Measurements from ENCODE around the gene MBOAT2.

- TF ChIP-seq CTCF (IDR thresholded peaks at IDR 0.05; ENCODE audit: poor library complexity, severe bottlenecking) (no peak), SMC3 (conservative IDR thresholded peaks at IDR 0.05; ENCODE audit: poor library complexity) (no peak), TAF1 (IDR thresholded peaks at IDR 0.05; ENCODE audit: low read depth) (no peak)
Observed at GRCh38 chr2:8841932-8842331, 161.6 kb downstream of the MBOAT2 start.
